HG03469 (cell line): Measurements from ENCODE around the gene ZNF268.

Experiments used
- ATAC-seq: cut with Tn5 transposase; IDR thresholded peaks from one replicate; pipeline ENCODE4 v1.9.1; 2021; ENCODE audit warnings: mild to moderate bottlenecking, moderate library complexity, moderate number of reproducible peaks; ENCODE audit not compliant: unreplicated experiment

Gene ZNF268

GRCh38 chr12:133181238-133181959, at the start of gene ZNF268:
ZNF268 (plus strand) TSS chr12:133181495; CDS start chr12:133181998, 503 bp downstream.
- peak; percentile 93 for ATAC-seq

GRCh38 chr12:133135747-133136146, 45.5 kb upstream of the ZNF268 start:
- no peak for ATAC-seq

GRCh38 chr12:133145981-133146380, 35.3 kb upstream of the ZNF268 start:
- no peak for ATAC-seq

- no peak for ATAC-seq
Observed at GRCh38 chr12:133156125-133156690, 25.1 kb upstream of the ZNF268 start.

GRCh38 chr12:133165776-133166175, 15.5 kb upstream of the ZNF268 start:
- no peak for ATAC-seq

GRCh38 chr12:133172491-133172890, 8.8 kb upstream of the ZNF268 start:
- ATAC-seq = no peak

GRCh38 chr12:133174901-133175300, 6.4 kb upstream of the ZNF268 start:
- ATAC-seq = no peak

- ATAC-seq = no peak
Observed at GRCh38 chr12:133180669-133181068, 626 bp upstream of the ZNF268 start.

- ATAC-seq = no peak
Observed at GRCh38 chr12:133190176-133190575, 8.9 kb downstream of the ZNF268 start.

GRCh38 chr12:133192847-133193246, 11.6 kb downstream of the ZNF268 start:
- no peak for ATAC-seq

- ATAC-seq = no peak
Observed at GRCh38 chr12:133201888-133202287, 20.6 kb downstream of the ZNF268 start.

- no peak for ATAC-seq
Observed at GRCh38 chr12:133202493-133203343, 21.4 kb downstream of the ZNF268 start.

- ATAC-seq = no peak
Observed at GRCh38 chr12:133203344-133204263, 22.3 kb downstream of the ZNF268 start.

- no peak for ATAC-seq
Observed at GRCh38 chr12:133204264-133204603, 22.9 kb downstream of the ZNF268 start.

- no peak for ATAC-seq
Observed at GRCh38 chr12:133206390-133206789, 25.1 kb downstream of the ZNF268 start.

GRCh38 chr12:133215724-133216123, 34.4 kb downstream of the ZNF268 start:
- ATAC-seq = no peak

GRCh38 chr12:133217219-133217618, 35.9 kb downstream of the ZNF268 start:
- no peak for ATAC-seq

GRCh38 chr12:133220521-133220920, 39.2 kb downstream of the ZNF268 start:
- ATAC-seq = no peak

- ATAC-seq = no peak
Observed at GRCh38 chr12:133221241-133221640, 39.9 kb downstream of the ZNF268 start.

- ATAC-seq = no peak
Observed at GRCh38 chr12:133222211-133222610, 40.9 kb downstream of the ZNF268 start.

GRCh38 chr12:133225527-133225926, 44.2 kb downstream of the ZNF268 start:
- ATAC-seq = no peak
